BJ (cell line): ENCODE data around the gene RIPOR3. TPM values are rescaled to one million over a fixed set of nuclear protein-coding genes. Genes with fewer than 3 reads are reported as not detected.

Source experiments
- CTCF ChIA-PET: fragments of 350-600 bp; formaldehyde crosslinking; extraction: SDS; loops from one replicate; lab custom pipeline; 2021; ENCODE audit warnings: antibody characterized with exemption, inconsistent platforms; lab: Yijun Ruan, JAX
- POLR2A ChIA-PET: fragments of 300-600 bp; sonication (Branson Sonifier 250); formaldehyde crosslinking; extraction: SDS; loops from one replicate; lab custom pipeline; 2021; ENCODE audit warnings: antibody characterized with exemption; lab: Charles Lee
- DNase-seq: peaks from one replicate; pipeline ENCODE4 v3.0.0-alpha.2; 2011; ENCODE audit warnings: low read depth
- H3K27me3 ChIP-seq: 2 replicates; pipeline ENCODE4 v1.6.0; 2011; ENCODE audit warnings: low read length; ENCODE audit not compliant: control insufficient read depth, insufficient read depth
- H3K36me3 ChIP-seq: 2 replicates; pipeline ENCODE4 v1.5.1; 2011; ENCODE audit warnings: low read length; ENCODE audit not compliant: control insufficient read depth, insufficient read depth
- H3K4me3 ChIP-seq: 2 replicates; pipeline ENCODE4 v1.5.1; 2011; ENCODE audit warnings: low read depth, mild to moderate bottlenecking, control low read depth, low read length
- polyA plus RNA-seq: library from polyadenylated mRNA; depleted of rRNA; stranded (reverse); fragments of >200 nt; gene quantifications from 2 replicates; pipeline ENCODE4 v1.2.3, GENCODE V29; 2011
- TF ChIP-seq, protein P1 (sequence below): IDR thresholded peaks from 2 replicates; pipeline ENCODE4 v1.5.1; 2011; ENCODE audit warnings: low read depth, mild to moderate bottlenecking, control low read depth, inconsistent platforms, low read length, moderate library complexity; ENCODE audit not compliant: insufficient read depth

The RIPOR3 gene
- polyA plus RNA-seq, 1 experiment, result 1.2 TPM

DNA sequence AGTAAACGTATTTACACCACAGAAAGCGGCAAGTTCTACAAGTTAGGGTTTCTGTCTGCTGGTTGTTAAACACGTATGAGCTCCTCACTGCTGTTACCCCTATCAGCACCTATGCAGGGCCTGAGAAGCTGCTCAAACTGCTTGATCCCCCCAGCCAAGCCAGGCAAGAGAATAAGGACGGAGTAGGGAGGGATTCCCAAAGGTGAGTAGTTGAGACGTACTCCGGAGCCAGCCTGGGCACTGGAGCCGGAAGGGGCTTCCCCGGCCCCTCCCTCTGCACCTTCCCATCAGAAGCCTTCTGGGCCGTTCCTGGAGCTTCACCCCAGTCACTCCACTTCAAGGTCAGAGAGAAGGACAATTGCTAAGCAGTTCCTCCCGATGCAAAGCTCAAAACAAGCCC, 58.0 kb downstream of the RIPOR3 start:
- ChIA-PET CTCF (interaction anchor here (1.0 to 2.0 kb wide), 5 partner anchors 8 to 111 kb away, joined by 3 to 8 read pairs (median 3); no protein-coding TSS in a partner anchor), POLR2A (no interaction called here)
- Histone ChIP-seq H3K4me3 (no peak overlapping the region), H3K36me3 (no peaks in the 10 kb centered on the region), H3K27me3 (peaks cover 4% of the 10 kb centered on the region)
- DNase-seq, result no peak
- TF ChIP-seq, protein P1, sequence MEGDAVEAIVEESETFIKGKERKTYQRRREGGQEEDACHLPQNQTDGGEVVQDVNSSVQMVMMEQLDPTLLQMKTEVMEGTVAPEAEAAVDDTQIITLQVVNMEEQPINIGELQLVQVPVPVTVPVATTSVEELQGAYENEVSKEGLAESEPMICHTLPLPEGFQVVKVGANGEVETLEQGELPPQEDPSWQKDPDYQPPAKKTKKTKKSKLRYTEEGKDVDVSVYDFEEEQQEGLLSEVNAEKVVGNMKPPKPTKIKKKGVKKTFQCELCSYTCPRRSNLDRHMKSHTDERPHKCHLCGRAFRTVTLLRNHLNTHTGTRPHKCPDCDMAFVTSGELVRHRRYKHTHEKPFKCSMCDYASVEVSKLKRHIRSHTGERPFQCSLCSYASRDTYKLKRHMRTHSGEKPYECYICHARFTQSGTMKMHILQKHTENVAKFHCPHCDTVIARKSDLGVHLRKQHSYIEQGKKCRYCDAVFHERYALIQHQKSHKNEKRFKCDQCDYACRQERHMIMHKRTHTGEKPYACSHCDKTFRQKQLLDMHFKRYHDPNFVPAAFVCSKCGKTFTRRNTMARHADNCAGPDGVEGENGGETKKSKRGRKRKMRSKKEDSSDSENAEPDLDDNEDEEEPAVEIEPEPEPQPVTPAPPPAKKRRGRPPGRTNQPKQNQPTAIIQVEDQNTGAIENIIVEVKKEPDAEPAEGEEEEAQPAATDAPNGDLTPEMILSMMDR, result no peak

GRCh38 chr20:50632701-50633100, 58.6 kb downstream of the RIPOR3 start:
- DNase-seq, result no peak
- Histone ChIP-seq H3K36me3 (no peaks in the 10 kb centered on the region), H3K27me3 (peaks cover 4% of the 10 kb centered on the region), H3K4me3 (no peak overlapping the region)
- TF ChIP-seq, protein P1, result no peak
- POLR2A ChIA-PET, result no interaction called here
- CTCF ChIA-PET, result interaction anchor here (1.3 to 2.0 kb wide), 3 partner anchors 9 to 110 kb away, joined by 4 to 8 read pairs (median 4); no protein-coding TSS in a partner anchor

DNA sequence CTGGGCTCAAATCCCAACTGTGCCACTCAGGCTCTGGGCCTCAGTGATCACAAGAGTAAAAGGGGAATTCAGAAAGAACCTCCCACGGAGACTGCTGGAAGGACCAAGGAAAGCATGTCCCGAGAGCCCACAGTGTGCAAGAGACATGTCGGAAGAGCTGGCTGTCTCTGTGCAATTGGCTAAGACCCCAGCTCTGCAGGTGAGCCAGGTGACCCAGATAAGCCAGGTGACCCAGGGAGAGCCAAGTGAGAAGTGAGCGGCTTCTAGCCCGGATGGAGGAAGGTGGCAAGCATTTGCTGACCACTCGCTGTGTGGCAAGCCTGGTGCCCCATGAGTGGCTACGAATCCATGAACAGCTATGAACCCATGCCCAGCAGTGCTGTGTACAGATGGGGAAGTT, 59.1 kb downstream of the RIPOR3 start:
- Histone ChIP-seq H3K4me3 (no peak overlapping the region), H3K27me3 (peaks cover 4% of the 10 kb centered on the region), H3K36me3 (no peaks in the 10 kb centered on the region)
- no peak for DNase-seq
- TF ChIP-seq, protein P1, result no peak
- ChIA-PET POLR2A (no interaction called here), CTCF (interaction anchor here (1.3 to 2.0 kb wide), 4 partner anchors 9 to 112 kb away, joined by 4 to 8 read pairs (median 4); no protein-coding TSS in a partner anchor)

DNA sequence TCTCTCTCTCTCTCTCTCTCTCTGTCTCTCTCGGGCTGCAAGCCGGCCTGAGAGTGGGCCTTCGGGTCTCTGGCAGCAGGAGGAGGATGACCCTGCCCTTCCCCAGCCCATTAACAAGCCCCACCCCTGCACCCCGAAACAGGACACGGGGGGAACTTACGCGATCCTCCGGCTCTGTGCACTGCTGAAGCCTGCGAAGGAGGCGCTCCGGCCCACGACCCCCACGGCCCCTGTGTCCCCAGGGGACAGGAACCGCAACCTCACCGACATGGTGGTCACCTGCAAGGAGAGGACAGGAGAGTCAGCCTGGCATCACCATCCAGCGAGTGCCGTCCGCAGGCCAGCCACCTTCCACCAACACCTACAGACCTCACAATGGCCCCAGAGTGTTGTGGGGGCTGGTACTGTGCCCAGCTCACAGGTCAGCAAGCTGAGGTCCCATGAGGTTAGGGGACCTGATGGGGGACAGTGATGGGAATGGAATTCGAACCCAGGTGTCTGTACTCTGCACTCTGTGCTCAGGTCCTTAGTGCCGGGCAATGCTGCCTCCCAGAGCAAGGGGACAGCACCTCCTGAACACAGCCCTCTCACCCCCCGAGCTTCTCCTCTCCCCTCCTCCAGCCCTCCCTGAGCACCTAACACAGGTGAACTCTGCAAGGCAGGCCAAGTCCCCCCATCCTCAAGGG, 60.6 kb downstream of the RIPOR3 start:
- peaks cover 4% of the 10 kb centered on the region for H3K27me3 ChIP-seq
- POLR2A ChIA-PET, result no interaction called here

GRCh38 chr20:50629670-50630045, 61.7 kb downstream of the RIPOR3 start:
- no peak overlapping the region for H3K4me3 ChIP-seq
- DNase-seq, result no peak
- ChIA-PET POLR2A (no interaction called here), CTCF (interaction anchor here (1.3 kb wide), 1 partner anchor 159 kb away, joined by 5 read pairs; no protein-coding TSS in a partner anchor)
- no peaks in the 10 kb centered on the region for H3K36me3 ChIP-seq
- TF ChIP-seq, protein P1, result no peak
- peaks cover 4% of the 10 kb centered on the region for H3K27me3 ChIP-seq

More for the DNA sequence above, 60.6 kb downstream of the RIPOR3 start:
- Histone ChIP-seq H3K36me3 (no peaks in the 10 kb centered on the region), H3K4me3 (no peak overlapping the region)
- DNase-seq, result no peak
- CTCF ChIA-PET, result interaction anchor here (1.3 to 1.6 kb wide), 2 partner anchors 114 to 158 kb away, joined by 5 read pairs; no protein-coding TSS in a partner anchor
- TF ChIP-seq, protein P1, result no peak
